ENCODE results near the gene C1QL1.

Gene C1QL1

GRCh38 chr17:44913676-44914075 lies 54.4 kb downstream of the C1QL1 start:
- no peak for DNase-seq (ENCODE audit: low read depth)

GRCh38 chr17:44912763-44913544 lies 55.1 kb downstream of the C1QL1 start:
- no peak for DNase-seq (ENCODE audit: low read depth)

- peak; percentile 69 for DNase-seq (ENCODE audit: low read depth)
Measured at GRCh38 chr17:44911133-44912001, 56.7 kb downstream of the C1QL1 start.

- no peak for DNase-seq (ENCODE audit: low read depth)
Measured at GRCh38 chr17:44910231-44911106, 57.6 kb downstream of the C1QL1 start.
